DOHH2 (cell line): ENCODE results near the gene MED25.

Experiments used
- H3F3A ChIP-seq: fragments of 200-600 bp; sonication (generic), shearing (Covaris generic); 2 replicates; pipeline ENCODE4 v1.6.0; 2016; ENCODE audit warnings: antibody characterized with exemption, mild to moderate bottlenecking; ENCODE audit not compliant: control insufficient read depth, insufficient read depth
- H3K27ac ChIP-seq: fragments of 200-600 bp; sonication (generic); 2 replicates; pipeline ENCODE4 v1.5.1; 2014; ENCODE audit warnings: low read depth, mild to moderate bottlenecking, low read length, moderate library complexity
- H3K27me3 ChIP-seq: fragments of 200-600 bp; sonication (generic); 2 replicates; pipeline ENCODE4 v1.6.1; 2014; ENCODE audit warnings: mild to moderate bottlenecking, low read length, mixed read lengths; ENCODE audit not compliant: control insufficient read depth
- H3K36me3 ChIP-seq: fragments of 200-600 bp; sonication (generic); 2 replicates; pipeline ENCODE4 v1.6.1; 2014; ENCODE audit warnings: mild to moderate bottlenecking, low read length, moderate library complexity, mixed read lengths; ENCODE audit not compliant: control insufficient read depth
- H3K4me1 ChIP-seq: fragments of 200-600 bp; sonication (generic); 2 replicates; pipeline ENCODE4 v1.6.1; 2014; ENCODE audit warnings: mild to moderate bottlenecking, low read length, mixed read lengths; ENCODE audit not compliant: control insufficient read depth
- H3K4me2 ChIP-seq: fragments of 200-600 bp; sonication (generic); 2 replicates; pipeline ENCODE4 v1.6.0; 2014; ENCODE audit warnings: mild to moderate bottlenecking, low read length, moderate library complexity
- H3K4me3 ChIP-seq: fragments of 200-600 bp; sonication (generic); 2 replicates; pipeline ENCODE4 v1.5.1; 2014; ENCODE audit warnings: mild to moderate bottlenecking, low read length, mixed read lengths
- H3K79me2 ChIP-seq: fragments of 200-600 bp; sonication (generic); 2 replicates; pipeline ENCODE4 v1.6.1; 2014; ENCODE audit warnings: mild to moderate bottlenecking, low read length, mixed read lengths; ENCODE audit not compliant: control insufficient read depth
- H3K9me2 ChIP-seq: fragments of 200-600 bp; sonication (generic); replicated peaks from 2 replicates; pipeline ENCODE4 v1.6.1; 2014; ENCODE audit warnings: mild to moderate bottlenecking, low read length, mixed read lengths; ENCODE audit not compliant: control insufficient read depth
- H3K9me3 ChIP-seq: fragments of 200-600 bp; sonication (generic); 2 replicates; pipeline ENCODE4 v1.6.1; 2014; ENCODE audit warnings: antibody characterized with exemption, low read length, mixed read lengths; ENCODE audit not compliant: control insufficient read depth, insufficient read depth
- H4K20me1 ChIP-seq: fragments of 200-600 bp; sonication (generic); 2 replicates; pipeline ENCODE4 v1.6.0; 2014; ENCODE audit warnings: low read depth, mild to moderate bottlenecking, antibody characterized with exemption, low read length, moderate library complexity; ENCODE audit not compliant: control insufficient read depth, insufficient read depth
- CTCF ChIP-seq: fragments of 200-600 bp; sonication (generic); IDR thresholded peaks from one replicate; pipeline ENCODE4 v1.5.1; 2014; ENCODE audit warnings: antibody characterized with exemption, mild to moderate bottlenecking, low read depth, low read length; ENCODE audit not compliant: poor library complexity, severe bottlenecking
- EZH2phosphoT487 ChIP-seq: fragments of 200-600 bp; sonication (generic); IDR thresholded peaks from 2 replicates; pipeline ENCODE4 v1.6.1; 2017; ENCODE audit warnings: borderline replicate concordance, mild to moderate bottlenecking, antibody characterized with exemption, low read length, moderate library complexity, mixed read lengths

Gene MED25

DNA sequence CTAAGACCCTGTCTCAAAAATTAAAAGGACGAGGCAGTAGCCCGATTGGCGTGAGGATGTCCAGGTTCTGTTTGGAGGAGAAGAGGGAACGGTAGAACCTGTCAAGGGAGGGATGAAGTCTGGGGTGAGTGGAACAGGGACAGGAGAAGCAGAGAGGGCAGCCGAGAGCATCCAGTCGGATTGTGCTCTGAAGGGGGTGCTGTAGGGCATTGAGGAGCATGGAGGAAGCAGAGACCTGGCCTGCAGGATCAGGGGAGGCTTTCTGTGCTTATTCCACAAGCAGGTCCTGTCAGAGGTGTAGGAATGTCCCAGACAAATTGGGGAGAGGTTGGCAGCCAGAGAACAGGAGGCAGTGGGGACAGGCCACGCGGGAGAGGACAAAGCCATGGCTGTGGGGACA is 37.2 kb upstream of the MED25 start:
- Histone ChIP-seq H3K9me2 (no peaks in the 10 kb centered on the region), H4K20me1 (no peaks in the 10 kb centered on the region), H3F3A (peaks cover 7% of the 10 kb centered on the region)

GRCh38 chr19:49781394-49781793 is 36.7 kb upstream of the MED25 start:
- Histone ChIP-seq H3K79me2 (peaks cover 12% of the 10 kb centered on the region), H3K4me3 (no peak overlapping the region), H3K9me3 (no peaks in the 10 kb centered on the region), H3F3A (peaks cover 7% of the 10 kb centered on the region), H4K20me1 (no peaks in the 10 kb centered on the region), H3K36me3 (peaks cover 27% of the 10 kb centered on the region), H3K27ac (no peak overlapping the region), H3K4me2 (no peak overlapping the region), H3K27me3 (no peaks in the 10 kb centered on the region), H3K4me1 (peaks cover 27% of the 10 kb centered on the region), H3K9me2 (no peaks in the 10 kb centered on the region)
- TF ChIP-seq CTCF: no peak
- no peak for TF ChIP-seq EZH2phosphoT487

More for the DNA sequence above, 37.2 kb upstream of the MED25 start:
- Histone ChIP-seq H3K4me2 (no peak overlapping the region), H3K4me3 (no peak overlapping the region), H3K36me3 (peaks cover 27% of the 10 kb centered on the region), H3K27me3 (no peaks in the 10 kb centered on the region), H3K27ac (no peak overlapping the region; the same call in 1 of the 2 replicates), H3K79me2 (peaks cover 13% of the 10 kb centered on the region), H3K9me3 (no peaks in the 10 kb centered on the region), H3K4me1 (peaks cover 27% of the 10 kb centered on the region)
- TF ChIP-seq EZH2phosphoT487: no peak
- TF ChIP-seq CTCF: no peak

DNA sequence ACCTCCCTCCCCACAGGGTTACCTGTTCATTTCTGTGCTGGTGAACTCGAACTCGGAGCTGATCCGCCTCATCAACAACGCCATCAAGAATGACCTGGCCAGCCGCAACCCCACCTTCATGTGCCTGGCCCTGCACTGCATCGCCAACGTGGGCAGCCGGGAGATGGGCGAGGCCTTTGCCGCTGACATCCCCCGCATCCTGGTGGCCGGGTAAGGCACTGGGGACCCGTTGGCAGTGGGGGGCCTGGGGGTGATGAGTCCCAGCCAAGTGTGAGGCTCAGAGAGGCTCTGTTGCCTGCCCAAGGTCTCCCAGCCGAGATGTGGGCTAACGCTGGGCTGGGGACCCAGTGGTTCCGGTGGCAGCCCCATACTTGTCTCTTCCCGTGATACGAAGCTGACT is 35.6 kb upstream of the MED25 start:
- H3K9me2 ChIP-seq: no peaks in the 10 kb centered on the region
- H3K27ac ChIP-seq: no peak overlapping the region
- peaks cover 27% of the 10 kb centered on the region for H3K4me1 ChIP-seq
- H4K20me1 ChIP-seq: no peaks in the 10 kb centered on the region
- no peak overlapping the region for H3K4me3 ChIP-seq
- no peak overlapping the region for H3K4me2 ChIP-seq
- no peaks in the 10 kb centered on the region for H3K27me3 ChIP-seq
- H3K79me2 ChIP-seq: peaks cover 9% of the 10 kb centered on the region
- TF ChIP-seq CTCF (no peak), EZH2phosphoT487 (no peak)
- peaks cover 27% of the 10 kb centered on the region for H3K36me3 ChIP-seq
- peaks cover 7% of the 10 kb centered on the region for H3F3A ChIP-seq
- no peaks in the 10 kb centered on the region for H3K9me3 ChIP-seq

- no peaks in the 10 kb centered on the region for H3K79me2 ChIP-seq
- no peak overlapping the region for H3K27ac ChIP-seq
- no peak overlapping the region for H3K4me3 ChIP-seq
- H3K9me3 ChIP-seq: no peaks in the 10 kb centered on the region
- TF ChIP-seq EZH2phosphoT487 (no peak), CTCF (no peak)
- no peaks in the 10 kb centered on the region for H3F3A ChIP-seq
- H3K4me1 ChIP-seq: no peaks in the 10 kb centered on the region
- H3K27me3 ChIP-seq: no peaks in the 10 kb centered on the region
- H3K9me2 ChIP-seq: no peaks in the 10 kb centered on the region
- no peak overlapping the region for H3K4me2 ChIP-seq
- H4K20me1 ChIP-seq: no peaks in the 10 kb centered on the region
- peaks cover 41% of the 10 kb centered on the region for H3K36me3 ChIP-seq
Observed at GRCh38 chr19:49786376-49786820, 31.7 kb upstream of the MED25 start.
